DOHH2 (cell line): ENCODE data around the gene HPSE2.

Source experiments
- H3F3A ChIP-seq: fragments of 200-600 bp; sonication (generic), shearing (Covaris generic); 2 replicates; pipeline ENCODE4 v1.6.0; 2016; ENCODE audit warnings: antibody characterized with exemption, mild to moderate bottlenecking; ENCODE audit not compliant: control insufficient read depth, insufficient read depth
- H3K27ac ChIP-seq: fragments of 200-600 bp; sonication (generic); 2 replicates; pipeline ENCODE4 v1.5.1; 2014; ENCODE audit warnings: low read depth, mild to moderate bottlenecking, low read length, moderate library complexity
- H3K27me3 ChIP-seq: fragments of 200-600 bp; sonication (generic); 2 replicates; pipeline ENCODE4 v1.6.1; 2014; ENCODE audit warnings: mild to moderate bottlenecking, low read length, mixed read lengths; ENCODE audit not compliant: control insufficient read depth
- H3K36me3 ChIP-seq: fragments of 200-600 bp; sonication (generic); 2 replicates; pipeline ENCODE4 v1.6.1; 2014; ENCODE audit warnings: mild to moderate bottlenecking, low read length, moderate library complexity, mixed read lengths; ENCODE audit not compliant: control insufficient read depth
- H3K4me1 ChIP-seq: fragments of 200-600 bp; sonication (generic); 2 replicates; pipeline ENCODE4 v1.6.1; 2014; ENCODE audit warnings: mild to moderate bottlenecking, low read length, mixed read lengths; ENCODE audit not compliant: control insufficient read depth
- H3K4me2 ChIP-seq: fragments of 200-600 bp; sonication (generic); 2 replicates; pipeline ENCODE4 v1.6.0; 2014; ENCODE audit warnings: mild to moderate bottlenecking, low read length, moderate library complexity
- H3K4me3 ChIP-seq: fragments of 200-600 bp; sonication (generic); 2 replicates; pipeline ENCODE4 v1.5.1; 2014; ENCODE audit warnings: mild to moderate bottlenecking, low read length, mixed read lengths
- H3K79me2 ChIP-seq: fragments of 200-600 bp; sonication (generic); 2 replicates; pipeline ENCODE4 v1.6.1; 2014; ENCODE audit warnings: mild to moderate bottlenecking, low read length, mixed read lengths; ENCODE audit not compliant: control insufficient read depth
- H3K9me2 ChIP-seq: fragments of 200-600 bp; sonication (generic); replicated peaks from 2 replicates; pipeline ENCODE4 v1.6.1; 2014; ENCODE audit warnings: mild to moderate bottlenecking, low read length, mixed read lengths; ENCODE audit not compliant: control insufficient read depth
- H3K9me3 ChIP-seq: fragments of 200-600 bp; sonication (generic); 2 replicates; pipeline ENCODE4 v1.6.1; 2014; ENCODE audit warnings: antibody characterized with exemption, low read length, mixed read lengths; ENCODE audit not compliant: control insufficient read depth, insufficient read depth
- H4K20me1 ChIP-seq: fragments of 200-600 bp; sonication (generic); 2 replicates; pipeline ENCODE4 v1.6.0; 2014; ENCODE audit warnings: low read depth, mild to moderate bottlenecking, antibody characterized with exemption, low read length, moderate library complexity; ENCODE audit not compliant: control insufficient read depth, insufficient read depth
- EZH2phosphoT487 ChIP-seq: fragments of 200-600 bp; sonication (generic); IDR thresholded peaks from 2 replicates; pipeline ENCODE4 v1.6.1; 2017; ENCODE audit warnings: borderline replicate concordance, mild to moderate bottlenecking, antibody characterized with exemption, low read length, moderate library complexity, mixed read lengths
- TF ChIP-seq, protein P1 (sequence below): fragments of 200-600 bp; sonication (generic); IDR thresholded peaks from one replicate; pipeline ENCODE4 v1.5.1; 2014; ENCODE audit warnings: antibody characterized with exemption, mild to moderate bottlenecking, low read depth, low read length; ENCODE audit not compliant: poor library complexity, severe bottlenecking

HPSE2 gene

GRCh38 chr10:98539578-98539977 is 696.1 kb downstream of the HPSE2 start:
- TF ChIP-seq EZH2phosphoT487, result no peak
- TF ChIP-seq, protein P1, sequence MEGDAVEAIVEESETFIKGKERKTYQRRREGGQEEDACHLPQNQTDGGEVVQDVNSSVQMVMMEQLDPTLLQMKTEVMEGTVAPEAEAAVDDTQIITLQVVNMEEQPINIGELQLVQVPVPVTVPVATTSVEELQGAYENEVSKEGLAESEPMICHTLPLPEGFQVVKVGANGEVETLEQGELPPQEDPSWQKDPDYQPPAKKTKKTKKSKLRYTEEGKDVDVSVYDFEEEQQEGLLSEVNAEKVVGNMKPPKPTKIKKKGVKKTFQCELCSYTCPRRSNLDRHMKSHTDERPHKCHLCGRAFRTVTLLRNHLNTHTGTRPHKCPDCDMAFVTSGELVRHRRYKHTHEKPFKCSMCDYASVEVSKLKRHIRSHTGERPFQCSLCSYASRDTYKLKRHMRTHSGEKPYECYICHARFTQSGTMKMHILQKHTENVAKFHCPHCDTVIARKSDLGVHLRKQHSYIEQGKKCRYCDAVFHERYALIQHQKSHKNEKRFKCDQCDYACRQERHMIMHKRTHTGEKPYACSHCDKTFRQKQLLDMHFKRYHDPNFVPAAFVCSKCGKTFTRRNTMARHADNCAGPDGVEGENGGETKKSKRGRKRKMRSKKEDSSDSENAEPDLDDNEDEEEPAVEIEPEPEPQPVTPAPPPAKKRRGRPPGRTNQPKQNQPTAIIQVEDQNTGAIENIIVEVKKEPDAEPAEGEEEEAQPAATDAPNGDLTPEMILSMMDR, result no peak

DNA sequence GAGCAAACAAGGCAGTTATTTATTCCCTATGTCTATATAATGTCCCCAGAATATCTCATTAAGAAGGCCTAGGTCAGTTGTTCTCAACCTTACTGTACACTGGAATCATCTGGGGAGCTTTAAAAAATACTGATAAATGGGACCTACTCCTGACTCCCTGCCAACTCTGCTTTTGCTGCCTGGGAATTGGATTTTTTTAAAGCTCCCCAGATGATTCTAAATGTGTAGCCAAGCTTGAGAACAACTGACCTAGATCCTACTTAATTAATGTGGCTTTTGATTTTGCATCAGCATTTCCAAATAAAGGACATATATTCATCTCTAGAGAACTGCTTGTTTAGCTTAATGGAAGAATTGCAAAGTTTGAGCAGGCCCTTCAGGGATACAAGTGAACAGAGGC is 697.2 kb downstream of the HPSE2 start:
- Histone ChIP-seq H3K4me3 (no peak overlapping the region), H3K4me1 (no peaks in the 10 kb centered on the region)
- TF ChIP-seq, protein P1, result no peak
- no peak for TF ChIP-seq EZH2phosphoT487

More at GRCh38 chr10:98539578-98539977, 696.1 kb downstream of the HPSE2 start:
- Histone ChIP-seq H3K9me3 (no peaks in the 10 kb centered on the region), H3K4me1 (no peaks in the 10 kb centered on the region), H3K27me3 (no peaks in the 10 kb centered on the region), H3K9me2 (no peaks in the 10 kb centered on the region), H4K20me1 (no peaks in the 10 kb centered on the region), H3K36me3 (no peaks in the 10 kb centered on the region), H3K79me2 (no peaks in the 10 kb centered on the region), H3K4me3 (no peak overlapping the region), H3K4me2 (no peak overlapping the region), H3K27ac (no peak overlapping the region), H3F3A (no peaks in the 10 kb centered on the region)

GRCh38 chr10:98536551-98536950 is 699.1 kb downstream of the HPSE2 start:
- no peaks in the 10 kb centered on the region for H4K20me1 ChIP-seq
- H3K9me3 ChIP-seq, result no peaks in the 10 kb centered on the region
- H3K4me3 ChIP-seq, result no peak overlapping the region
- H3K27ac ChIP-seq, result no peak overlapping the region
- no peak overlapping the region for H3K4me2 ChIP-seq
- no peaks in the 10 kb centered on the region for H3F3A ChIP-seq
- no peaks in the 10 kb centered on the region for H3K9me2 ChIP-seq
- no peaks in the 10 kb centered on the region for H3K27me3 ChIP-seq
- no peaks in the 10 kb centered on the region for H3K79me2 ChIP-seq
- no peak for TF ChIP-seq EZH2phosphoT487
- TF ChIP-seq, protein P1, result no peak
- no peaks in the 10 kb centered on the region for H3K36me3 ChIP-seq
- no peaks in the 10 kb centered on the region for H3K4me1 ChIP-seq

More for the DNA sequence above, 697.2 kb downstream of the HPSE2 start:
- Histone ChIP-seq H3K36me3 (no peaks in the 10 kb centered on the region), H3K27me3 (no peaks in the 10 kb centered on the region), H3F3A (no peaks in the 10 kb centered on the region), H3K9me2 (no peaks in the 10 kb centered on the region), H3K79me2 (no peaks in the 10 kb centered on the region), H4K20me1 (no peaks in the 10 kb centered on the region), H3K4me2 (no peak overlapping the region), H3K27ac (no peak overlapping the region), H3K9me3 (no peaks in the 10 kb centered on the region)
